Choroid plexus epithelial cell (primary cell): Measurements from ENCODE around the gene FAIM2.

Source experiments
- DNase-seq: peaks from one replicate; pipeline ENCODE4 v3.0.0-alpha.2; 2010; ENCODE audit warnings: low read depth
- H3K4me3 ChIP-seq: 2 replicates; pipeline ENCODE4 v1.5.1; 2011; ENCODE audit warnings: low read depth, mild to moderate bottlenecking, control low read depth, low read length, moderate library complexity
- CTCF ChIP-seq: conservative IDR thresholded peaks from 2 replicates; pipeline ENCODE4 v1.5.1; 2011; ENCODE audit warnings: low read depth, mild to moderate bottlenecking, control low read depth, inconsistent platforms, low read length, moderate library complexity

Gene FAIM2

GRCh38 chr12:49917788-49918173, 14.1 kb upstream of the FAIM2 start:
- TF ChIP-seq CTCF = no peak
- no peak for DNase-seq
- H3K4me3 ChIP-seq = no peak overlapping the region

GRCh38 chr12:49917166-49917787, 13.6 kb upstream of the FAIM2 start:
- H3K4me3 ChIP-seq = no peak overlapping the region
- DNase-seq = no peak
- no peak for TF ChIP-seq CTCF

- no peak for TF ChIP-seq CTCF
- no peak overlapping the region for H3K4me3 ChIP-seq
- DNase-seq = no peak
Measured at GRCh38 chr12:49916129-49916919, 12.6 kb upstream of the FAIM2 start.

- DNase-seq = no peak
- H3K4me3 ChIP-seq = no peak overlapping the region
- TF ChIP-seq CTCF = no peak
Measured at GRCh38 chr12:49912345-49913255, 8.9 kb upstream of the FAIM2 start.

GRCh38 chr12:49911213-49911605, 7.5 kb upstream of the FAIM2 start:
- no peak for TF ChIP-seq CTCF
- H3K4me3 ChIP-seq = no peak overlapping the region
- no peak for DNase-seq

- H3K4me3 ChIP-seq = no peak overlapping the region
- DNase-seq = peak; percentile 24
- no peak for TF ChIP-seq CTCF
Measured at GRCh38 chr12:49910331-49911212, 6.9 kb upstream of the FAIM2 start.
